GM12875 (cell line): ENCODE measurements around the gene ISM1.

Experiments used
- H3K4me3 ChIP-seq: one replicate; pipeline ENCODE4 v1.5.1; 2011; ENCODE audit warnings: low read depth, low read length, control low read depth
- CTCF ChIP-seq: IDR thresholded peaks from 2 replicates; pipeline ENCODE4 v1.5.1; 2011; ENCODE audit warnings: low read depth, mild to moderate bottlenecking, control low read depth, inconsistent platforms, low read length, moderate library complexity, borderline replicate concordance; ENCODE audit not compliant: insufficient read depth

ISM1 gene

GRCh38 chr20:13211956-13212618 lies 9.0 kb upstream of the ISM1 start:
- H3K4me3 ChIP-seq, result no peak overlapping the region
- TF ChIP-seq CTCF, result no peak

DNA sequence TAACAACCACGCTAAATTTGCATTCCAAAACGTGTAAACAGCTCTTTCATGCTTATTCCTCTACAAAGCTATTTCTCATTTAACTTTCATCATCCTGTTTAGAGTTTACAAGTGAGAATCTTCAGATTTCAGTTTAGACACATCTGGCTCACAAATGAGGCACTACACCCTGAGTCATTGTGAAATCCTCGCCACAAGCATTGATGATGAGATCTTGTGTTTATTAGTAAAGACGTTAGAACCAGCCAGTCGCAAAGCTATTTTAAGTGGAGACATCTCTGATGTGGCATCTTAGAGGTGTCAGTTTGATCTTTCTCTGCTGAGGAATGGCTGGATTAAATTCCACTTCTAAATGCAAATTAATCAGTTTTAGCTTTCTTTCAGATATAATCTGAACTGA lies 8.3 kb upstream of the ISM1 start:
- no peak overlapping the region for H3K4me3 ChIP-seq
- TF ChIP-seq CTCF, result no peak

DNA sequence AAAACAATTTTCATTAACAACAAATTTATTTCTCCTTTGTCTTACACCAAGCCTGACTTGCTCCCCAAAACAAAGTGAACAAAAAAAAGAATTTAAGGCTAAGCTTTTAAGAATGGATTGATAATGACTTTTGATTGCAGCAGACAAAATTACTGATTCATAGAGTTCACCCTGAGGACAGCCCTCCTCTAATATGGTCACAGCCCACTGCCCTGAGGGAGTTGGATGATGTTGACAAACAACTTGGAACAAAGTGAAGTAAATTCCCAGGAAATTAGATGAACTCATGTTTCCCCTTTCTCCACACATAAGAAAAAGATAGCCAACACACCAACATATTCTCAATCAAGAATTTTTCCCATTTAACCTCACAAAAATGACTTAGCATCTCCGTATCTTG lies 7.7 kb upstream of the ISM1 start:
- H3K4me3 ChIP-seq, result no peak overlapping the region
- no peak for TF ChIP-seq CTCF

DNA sequence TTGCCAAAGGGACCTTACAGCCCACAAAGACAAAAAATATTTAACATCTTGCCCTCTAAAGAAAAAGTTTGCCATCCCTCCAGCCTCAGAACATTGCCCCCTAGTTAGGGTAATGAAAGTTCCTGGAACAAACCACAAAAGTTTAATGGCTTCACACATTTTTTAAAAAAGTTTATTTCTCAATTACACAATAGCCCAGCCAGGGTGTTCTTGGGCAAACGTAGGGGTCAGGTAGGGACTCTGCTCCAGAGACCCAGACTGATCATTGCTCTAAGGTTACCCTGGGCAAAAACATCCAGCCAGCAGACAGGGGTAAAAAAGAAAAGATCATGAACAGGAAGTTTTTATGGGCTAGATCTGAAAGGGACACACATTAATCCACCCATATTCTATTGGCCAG lies 4.5 kb upstream of the ISM1 start:
- no peak for TF ChIP-seq CTCF
- no peak overlapping the region for H3K4me3 ChIP-seq

- no peak for TF ChIP-seq CTCF
- no peak overlapping the region for H3K4me3 ChIP-seq
These were observed 1.5 kb upstream of the ISM1 start for GRCh38 chr20:13219327-13220193.

DNA sequence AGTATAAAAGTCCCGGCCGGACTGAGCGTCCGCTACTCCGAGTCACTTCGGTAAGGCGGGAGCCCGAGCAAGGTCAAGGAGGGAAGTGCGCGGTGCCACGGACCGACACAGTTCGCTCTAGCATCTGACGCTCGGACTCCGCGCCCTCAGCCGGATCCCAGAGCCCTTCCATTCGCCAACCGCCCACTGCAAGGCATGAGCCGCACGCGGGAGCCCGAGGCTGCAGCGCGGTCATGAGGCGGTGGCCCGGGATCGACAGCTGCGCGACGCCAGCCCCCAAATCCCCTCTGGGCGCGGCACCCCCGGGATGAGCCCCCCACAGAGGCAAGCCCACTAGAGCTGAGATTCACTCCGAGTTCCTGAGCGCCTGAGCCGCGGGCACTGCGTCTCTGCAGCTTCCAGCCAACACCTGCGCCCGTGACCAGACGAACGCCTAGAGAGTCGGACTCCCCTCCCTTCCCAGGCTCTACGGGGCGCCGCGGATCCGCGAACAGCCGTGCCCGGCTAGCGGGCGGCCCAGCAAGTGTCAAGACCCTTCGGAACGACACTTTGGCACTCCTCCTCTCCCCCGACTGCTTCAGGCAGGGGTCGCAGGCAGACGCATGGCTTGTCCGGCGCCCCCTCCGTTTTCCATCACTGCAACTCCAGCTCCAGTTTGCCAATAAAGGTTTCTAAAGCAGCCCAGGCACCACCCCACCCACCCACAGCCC lies 725 bp upstream of the ISM1 start:
- no peak for TF ChIP-seq CTCF
- H3K4me3 ChIP-seq, result no peak overlapping the region
